GM23248 (cell line): Measurements from ENCODE around the gene MTHFD1.

Experiments used
- EZH2 ChIP-seq: fragments of 200-600 bp; sonication (generic); IDR thresholded peaks from 2 replicates; pipeline ENCODE4 v1.6.1; 2018; ENCODE audit warnings: antibody characterized with exemption, mild to moderate bottlenecking; ENCODE audit not compliant: insufficient read depth, poor library complexity, severe bottlenecking
- EZH2phosphoT487 ChIP-seq: fragments of 200-600 bp; sonication (generic); IDR thresholded peaks from 2 replicates; pipeline ENCODE4 v1.6.1; 2018; ENCODE audit warnings: antibody characterized with exemption, moderate library complexity, mild to moderate bottlenecking, low read depth; ENCODE audit not compliant: insufficient read depth

GRCh38 chr14:64417055-64417770, 29.1 kb downstream of the MTHFD1 start:
- TF ChIP-seq EZH2 (no peak), EZH2phosphoT487 (no peak)
